Retinal pigment epithelial cell (primary cell): Measurements from ENCODE around the gene RPE.

Experiments
- DNase-seq: peaks from one replicate; pipeline ENCODE4 v3.0.0-alpha.2; 2010; ENCODE audit warnings: low read depth
- H3K4me3 ChIP-seq: 2 replicates; pipeline ENCODE4 v1.5.1; 2011; ENCODE audit warnings: mild to moderate bottlenecking, low read length, control low read depth, moderate library complexity
- CTCF ChIP-seq: conservative IDR thresholded peaks from 2 replicates; pipeline ENCODE4 v1.5.1; 2011; ENCODE audit warnings: low read depth, low read length, control low read depth, inconsistent platforms

The RPE gene

GRCh38 chr2:209969692-209970091, 32.7 kb upstream of the RPE start:
- no peak for DNase-seq
- no peak for TF ChIP-seq CTCF

DNA sequence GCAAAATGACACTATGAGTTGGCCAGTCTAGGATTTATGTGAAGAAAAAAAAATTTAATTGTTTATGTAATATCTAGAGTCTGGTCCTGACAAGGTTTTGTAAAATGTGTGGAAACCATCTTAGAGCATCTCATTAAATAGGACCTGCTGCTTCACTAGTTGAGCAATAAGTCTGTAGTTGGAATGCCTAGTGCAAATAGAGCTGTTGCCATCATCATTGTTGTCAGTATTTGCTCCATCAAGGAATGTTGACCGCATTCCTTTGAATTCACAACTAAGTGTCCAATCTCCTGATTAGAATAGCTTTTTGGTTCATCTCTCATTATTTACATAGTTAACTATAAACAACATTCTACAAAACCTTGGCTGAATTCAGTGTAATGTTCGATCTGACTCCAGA, 32.2 kb upstream of the RPE start:
- no peak for DNase-seq
- no peak overlapping the region for H3K4me3 ChIP-seq
- no peak for TF ChIP-seq CTCF

More at GRCh38 chr2:209969692-209970091, 32.7 kb upstream of the RPE start:
- H3K4me3 ChIP-seq: no peak overlapping the region

GRCh38 chr2:209970711-209971110, 31.7 kb upstream of the RPE start:
- no peak for DNase-seq
- no peak overlapping the region for H3K4me3 ChIP-seq
- TF ChIP-seq CTCF: no peak

- TF ChIP-seq CTCF: no peak
- no peak overlapping the region for H3K4me3 ChIP-seq
- DNase-seq: no peak
These were observed 29.1 kb upstream of the RPE start for GRCh38 chr2:209973328-209973727.

- no peak overlapping the region for H3K4me3 ChIP-seq
- DNase-seq: no peak
- TF ChIP-seq CTCF: no peak
These were observed 27.9 kb upstream of the RPE start for GRCh38 chr2:209974576-209974975.

DNA sequence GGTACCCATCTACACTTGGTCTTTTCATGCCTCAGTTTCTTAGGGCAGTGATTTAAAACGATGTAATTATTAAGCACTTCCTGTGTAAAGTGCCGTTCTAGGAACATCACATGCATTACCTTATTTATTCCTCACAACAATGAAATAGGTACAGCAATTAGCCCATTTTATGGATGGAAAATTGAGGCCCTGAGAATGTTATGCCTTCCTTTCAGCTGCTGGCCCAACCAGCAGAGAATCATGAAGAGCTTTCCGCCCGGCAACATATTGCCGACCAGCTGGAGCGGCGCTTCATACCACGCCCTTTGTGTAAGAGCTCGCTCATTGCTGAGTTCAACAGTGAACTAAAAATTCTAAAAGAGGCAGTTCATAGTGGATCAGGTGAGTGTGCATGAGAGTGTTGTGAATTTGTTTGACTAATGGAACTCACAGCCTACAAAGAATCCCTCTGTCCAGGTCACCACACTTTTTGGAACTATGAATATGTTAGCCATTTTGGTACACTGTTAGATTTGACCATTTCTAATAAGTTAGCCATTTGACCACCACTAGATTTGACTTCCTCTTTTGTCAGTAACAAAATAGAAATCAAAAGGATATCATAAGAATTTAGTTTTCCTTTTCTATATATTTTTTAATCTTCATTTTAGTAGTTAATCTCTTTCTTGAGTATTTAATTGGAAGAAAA, 25.6 kb upstream of the RPE start:
- TF ChIP-seq CTCF: no peak
- no peak for DNase-seq
- no peak overlapping the region for H3K4me3 ChIP-seq
